ENCODE results near the gene THRSP.

DNA sequence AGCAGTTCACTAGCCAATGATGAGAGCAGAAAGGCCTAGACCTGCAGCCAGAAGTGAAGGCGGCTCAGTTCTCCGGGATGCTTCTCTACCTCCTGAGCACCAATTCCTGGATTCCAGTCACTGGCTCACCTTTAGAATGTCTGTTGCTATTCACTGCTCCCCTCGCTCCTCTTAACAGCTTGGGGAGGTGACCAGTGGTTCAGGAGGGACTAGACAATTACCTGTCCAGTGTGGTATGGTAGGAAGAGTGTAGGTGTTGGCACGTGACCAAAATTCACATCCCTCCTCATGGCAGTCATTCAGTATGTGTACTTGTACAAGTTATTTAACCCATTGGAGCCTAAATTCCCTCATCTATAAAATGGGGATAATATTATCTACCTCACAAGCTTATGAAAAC is 4.0 kb downstream of the THRSP start:
- TF ChIP-seq, protein P1, sequence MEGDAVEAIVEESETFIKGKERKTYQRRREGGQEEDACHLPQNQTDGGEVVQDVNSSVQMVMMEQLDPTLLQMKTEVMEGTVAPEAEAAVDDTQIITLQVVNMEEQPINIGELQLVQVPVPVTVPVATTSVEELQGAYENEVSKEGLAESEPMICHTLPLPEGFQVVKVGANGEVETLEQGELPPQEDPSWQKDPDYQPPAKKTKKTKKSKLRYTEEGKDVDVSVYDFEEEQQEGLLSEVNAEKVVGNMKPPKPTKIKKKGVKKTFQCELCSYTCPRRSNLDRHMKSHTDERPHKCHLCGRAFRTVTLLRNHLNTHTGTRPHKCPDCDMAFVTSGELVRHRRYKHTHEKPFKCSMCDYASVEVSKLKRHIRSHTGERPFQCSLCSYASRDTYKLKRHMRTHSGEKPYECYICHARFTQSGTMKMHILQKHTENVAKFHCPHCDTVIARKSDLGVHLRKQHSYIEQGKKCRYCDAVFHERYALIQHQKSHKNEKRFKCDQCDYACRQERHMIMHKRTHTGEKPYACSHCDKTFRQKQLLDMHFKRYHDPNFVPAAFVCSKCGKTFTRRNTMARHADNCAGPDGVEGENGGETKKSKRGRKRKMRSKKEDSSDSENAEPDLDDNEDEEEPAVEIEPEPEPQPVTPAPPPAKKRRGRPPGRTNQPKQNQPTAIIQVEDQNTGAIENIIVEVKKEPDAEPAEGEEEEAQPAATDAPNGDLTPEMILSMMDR (conservative IDR thresholded peaks at IDR 0.05; ENCODE audit: low read depth, low read length): no peak
- TF ChIP-seq, protein P2, sequence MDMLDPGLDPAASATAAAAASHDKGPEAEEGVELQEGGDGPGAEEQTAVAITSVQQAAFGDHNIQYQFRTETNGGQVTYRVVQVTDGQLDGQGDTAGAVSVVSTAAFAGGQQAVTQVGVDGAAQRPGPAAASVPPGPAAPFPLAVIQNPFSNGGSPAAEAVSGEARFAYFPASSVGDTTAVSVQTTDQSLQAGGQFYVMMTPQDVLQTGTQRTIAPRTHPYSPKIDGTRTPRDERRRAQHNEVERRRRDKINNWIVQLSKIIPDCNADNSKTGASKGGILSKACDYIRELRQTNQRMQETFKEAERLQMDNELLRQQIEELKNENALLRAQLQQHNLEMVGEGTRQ (IDR thresholded peaks at IDR 0.05; ENCODE audit: low read depth, low read length): no peak
- TF ChIP-seq POLR2A (IDR thresholded peaks at IDR 0.05; ENCODE audit: low read depth, low read length) (no peak), MAZ (IDR thresholded peaks at IDR 0.05; ENCODE audit: borderline replicate concordance, low read depth, low read length) (no peak), MXI1 (IDR thresholded peaks at IDR 0.05; ENCODE audit: borderline replicate concordance, low read depth, low read length) (no peak), SMC3 (IDR thresholded peaks at IDR 0.05; ENCODE audit: low read depth, low read length) (no peak), RAD21 (IDR thresholded peaks at IDR 0.05; ENCODE audit: low read length) (no peak), FOS (IDR thresholded peaks at IDR 0.05; ENCODE audit: low read depth, low read length) (no peak), CEBPB (IDR thresholded peaks at IDR 0.05; ENCODE audit: low read depth, low read length) (no peak), CHD1 (IDR thresholded peaks at IDR 0.05; ENCODE audit: low read depth, low read length) (no peak), RFX5 (IDR thresholded peaks at IDR 0.05; ENCODE audit: low read depth, low read length) (no peak)

Data from IMR-90 (cell line).